ENCODE results near the gene CYTH3.
A peak's percentile ranks its signal among the peaks of the same experiment; 100 is the strongest.
"Not testable (repeated sequence)": the region's sequence is repeated elsewhere in the genome, so short reads cannot be mapped to it uniquely, and the experiment has no call there.

CYTH3 gene

DNA sequence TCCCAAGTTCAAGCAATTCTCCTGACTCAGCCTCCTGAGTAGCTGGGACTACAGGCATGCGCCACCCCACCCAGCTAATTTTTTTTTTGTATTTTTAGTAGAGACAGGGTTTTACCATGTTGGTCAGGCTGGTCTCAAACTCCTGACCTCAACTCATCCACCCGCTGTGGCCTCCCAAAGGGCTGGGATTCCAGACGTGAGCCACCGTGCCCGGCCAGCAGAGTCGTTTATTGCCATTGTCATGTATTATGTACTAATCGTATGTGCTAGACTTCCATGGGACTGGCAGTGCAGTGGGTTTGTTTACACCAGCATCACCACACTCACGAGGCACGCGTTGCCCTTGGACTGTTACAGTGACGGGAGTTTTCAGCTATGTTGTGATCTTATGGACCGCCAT lies 120.9 kb downstream of the CYTH3 start:
- not testable (repeated sequence) for DNase-seq (ENCODE audit: low spot score)

- no peak for DNase-seq (ENCODE audit: low spot score)
These were observed 122.4 kb downstream of the CYTH3 start for GRCh38 chr7:6149996-6150395.

GRCh38 chr7:6148724-6149360 lies 123.6 kb downstream of the CYTH3 start:
- DNase-seq (ENCODE audit: low spot score), result peak; percentile 71

DNA sequence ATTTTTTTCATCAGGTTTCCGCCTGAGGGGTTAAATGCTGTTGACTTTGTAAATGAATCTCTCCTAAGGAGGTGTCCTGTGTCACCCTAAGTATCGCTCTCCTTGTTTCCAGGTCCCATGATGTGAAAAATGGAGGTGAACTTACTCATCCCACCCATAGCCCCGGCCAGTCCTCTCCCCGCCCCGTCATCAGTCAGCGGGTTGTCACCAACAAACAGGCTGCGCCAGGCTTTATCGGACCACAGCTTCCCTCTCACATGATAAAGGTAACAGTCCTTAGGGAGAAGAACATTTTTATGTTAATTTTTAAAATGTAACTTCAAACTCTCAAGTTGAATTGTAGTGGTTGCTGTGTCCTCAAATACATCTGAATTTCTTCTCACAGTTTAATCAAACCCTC lies 124.8 kb downstream of the CYTH3 start:
- DNase-seq (ENCODE audit: low spot score), result no peak

GRCh38 chr7:6146666-6147065 lies 125.8 kb downstream of the CYTH3 start:
- no peak for DNase-seq (ENCODE audit: low spot score)

GRCh38 chr7:6143997-6144396 lies 128.4 kb downstream of the CYTH3 start:
- DNase-seq (ENCODE audit: low spot score), result no peak

- DNase-seq (ENCODE audit: low spot score), result no peak
These were observed 129.5 kb downstream of the CYTH3 start for GRCh38 chr7:6142871-6143380.

DNA sequence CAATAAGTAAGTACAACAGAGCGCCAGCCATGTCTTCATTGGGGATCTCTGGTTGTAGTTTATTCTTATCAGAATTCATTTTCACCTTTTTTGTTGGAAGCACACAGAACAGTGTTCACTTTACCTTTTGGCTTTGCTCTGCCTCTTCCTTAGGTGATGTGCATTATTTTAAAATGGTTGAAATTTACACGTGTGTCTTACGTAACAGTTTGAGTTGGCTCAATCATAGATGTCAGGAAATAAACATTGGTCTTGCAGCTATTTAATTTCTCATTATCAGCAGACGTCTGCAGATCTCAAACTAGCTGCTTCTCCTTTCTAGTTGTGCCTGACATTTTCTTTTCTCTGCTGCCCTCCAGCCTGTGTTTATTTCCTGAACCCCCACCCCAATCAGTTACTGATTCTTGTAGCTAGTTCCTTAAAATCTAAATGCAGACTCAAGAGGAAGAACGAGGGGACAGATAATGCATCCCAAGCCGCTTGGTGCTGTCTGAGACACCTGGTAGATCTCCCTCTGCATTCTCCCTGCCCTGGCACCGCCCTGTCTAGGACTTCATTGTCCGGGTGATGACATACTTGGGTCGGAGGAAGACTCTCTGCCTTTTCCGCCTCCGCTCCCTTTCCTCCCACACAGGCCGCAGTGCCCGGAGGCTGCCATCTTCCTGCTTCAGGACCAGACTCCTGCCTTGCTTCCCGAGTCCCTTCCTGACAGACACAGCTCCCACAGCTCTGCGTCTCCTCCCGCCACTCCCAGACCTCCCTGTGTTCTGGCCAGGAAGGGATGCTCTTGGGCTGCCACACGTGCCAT lies 133.0 kb downstream of the CYTH3 start:
- DNase-seq (ENCODE audit: low spot score), result no peak

DNA sequence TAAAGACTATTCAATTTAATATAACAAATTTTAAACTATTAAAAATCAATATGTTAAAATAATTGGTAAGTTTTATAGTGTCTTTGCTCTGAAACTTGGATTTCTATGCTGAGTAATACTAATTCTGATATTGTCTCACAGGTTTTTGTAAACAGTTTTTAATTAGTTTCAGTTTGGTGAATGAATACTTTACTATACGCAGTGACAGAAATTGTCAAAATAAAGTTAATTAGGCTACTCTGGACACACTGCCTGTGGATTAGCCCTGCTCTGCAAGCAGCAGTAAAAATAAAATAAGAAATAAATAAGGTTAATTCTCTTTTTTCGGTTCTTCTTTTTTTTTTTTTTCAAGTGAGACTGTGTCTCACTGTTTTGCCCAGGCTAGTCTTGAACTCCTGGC lies 135.9 kb downstream of the CYTH3 start:
- DNase-seq (ENCODE audit: low spot score), result no peak

- DNase-seq (ENCODE audit: low spot score), result no peak
These were observed 139.2 kb downstream of the CYTH3 start for GRCh38 chr7:6133249-6133648.

DNA sequence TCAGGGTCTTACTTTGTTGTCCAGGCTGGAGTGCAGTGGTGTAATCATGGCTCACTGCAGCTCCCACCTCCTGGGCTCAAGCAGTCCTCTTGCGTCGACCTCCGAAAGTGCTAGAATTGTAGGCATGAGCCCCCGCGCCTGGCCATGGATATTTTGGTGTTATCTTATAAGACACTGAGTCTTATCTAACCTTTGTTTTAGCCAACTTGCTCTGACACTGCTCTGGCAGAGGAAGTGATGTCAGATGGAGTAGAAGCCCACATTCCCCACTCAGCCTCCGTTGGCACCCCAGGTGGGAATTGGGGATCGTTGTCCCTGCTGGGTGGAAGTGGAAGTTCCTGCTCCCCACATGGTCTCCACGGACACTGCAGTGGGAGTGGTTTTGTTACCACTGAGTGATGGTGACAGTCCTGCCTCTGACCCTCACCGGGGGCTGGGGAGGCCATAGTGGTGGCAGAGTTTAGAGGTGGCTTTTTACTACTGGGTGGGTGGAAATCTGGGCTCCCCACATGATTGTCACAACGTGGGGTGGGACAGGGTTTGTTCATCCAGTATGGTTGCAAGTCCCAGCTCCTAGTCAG lies 142.3 kb downstream of the CYTH3 start:
- no peak for DNase-seq (ENCODE audit: low spot score)

GRCh38 chr7:6128205-6128604 lies 144.2 kb downstream of the CYTH3 start:
- DNase-seq (ENCODE audit: low spot score), result no peak

DNA sequence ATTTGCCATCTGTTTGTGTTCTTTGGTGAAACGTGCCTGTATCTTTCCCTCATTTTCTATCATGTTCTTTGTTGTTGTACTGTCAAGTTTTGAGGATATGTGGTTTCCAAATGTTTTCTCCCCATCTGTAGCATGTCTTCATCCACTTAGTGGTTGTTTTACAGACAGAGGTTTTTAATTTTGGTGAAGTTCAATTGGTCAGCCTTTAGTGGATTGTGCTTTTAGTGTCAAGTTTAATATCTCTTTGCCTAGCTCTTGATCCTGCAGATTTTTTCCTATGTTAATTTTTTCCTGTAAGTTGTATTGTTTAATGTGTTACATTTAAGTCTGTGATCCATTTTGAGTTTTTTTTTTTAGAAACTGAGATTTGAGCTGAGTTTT lies 145.3 kb downstream of the CYTH3 start:
- DNase-seq (ENCODE audit: low spot score), result no peak

DNA sequence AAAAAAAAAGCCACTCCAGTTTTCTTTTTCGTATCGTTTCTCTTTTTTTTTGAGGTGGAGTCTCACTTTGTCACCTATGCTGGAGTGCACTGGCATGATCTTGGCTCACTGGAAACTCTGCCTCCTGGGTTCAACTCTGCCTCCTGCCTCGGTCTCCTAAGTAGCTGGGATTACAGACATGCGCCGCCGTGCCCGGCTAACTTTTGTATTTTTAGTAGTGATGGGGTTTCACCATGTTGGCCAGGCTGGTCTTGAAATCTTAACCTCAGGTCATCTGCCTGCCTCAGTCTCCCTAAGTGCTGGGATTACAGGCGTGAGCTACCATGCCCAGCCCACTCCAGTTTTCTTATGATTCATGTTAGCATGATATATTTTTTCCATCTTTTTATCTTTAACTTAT lies 148.6 kb downstream of the CYTH3 start:
- no peak for DNase-seq (ENCODE audit: low spot score)

GRCh38 chr7:6121141-6121540 lies 151.3 kb downstream of the CYTH3 start:
- no peak for DNase-seq (ENCODE audit: low spot score)

DNA sequence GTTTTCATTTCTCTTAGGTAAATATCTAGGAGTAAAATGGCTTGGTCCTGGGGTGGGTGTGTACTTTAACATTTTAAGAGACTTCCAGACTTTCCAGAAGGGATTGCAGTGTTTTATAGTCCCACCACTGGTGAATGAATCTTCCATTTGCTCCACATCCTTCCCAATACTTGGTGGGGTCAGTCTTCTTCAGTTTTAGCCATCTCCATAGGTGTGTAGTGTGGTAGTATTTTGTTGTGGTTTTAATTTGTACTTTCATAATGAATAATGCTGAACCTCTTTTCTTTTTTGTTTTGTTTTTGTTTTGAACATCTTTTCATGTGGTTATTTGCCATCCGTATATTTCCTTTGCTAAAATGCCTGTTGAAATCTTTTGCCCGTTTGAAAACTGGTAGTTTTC lies 154.9 kb downstream of the CYTH3 start:
- no peak for DNase-seq (ENCODE audit: low spot score)

DNA sequence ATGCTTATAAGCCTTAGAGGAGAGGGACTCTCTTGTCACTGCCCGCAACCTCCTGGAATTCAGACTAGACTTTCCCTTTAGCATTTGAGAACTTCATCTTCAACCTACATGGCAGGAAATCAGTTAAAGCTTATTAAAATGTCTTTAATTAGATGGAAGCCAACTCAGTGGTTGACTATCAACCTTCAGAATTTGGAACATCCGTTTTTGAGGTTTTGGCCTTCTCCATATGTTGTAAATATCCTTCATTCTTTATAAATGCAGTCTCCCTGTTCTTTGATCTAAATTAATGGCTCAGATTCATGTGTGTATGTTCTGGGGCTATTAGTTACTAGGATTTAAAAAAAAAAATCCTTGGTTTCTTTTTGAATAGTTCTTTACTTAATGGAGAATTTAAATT lies 156.2 kb downstream of the CYTH3 start:
- no peak for DNase-seq (ENCODE audit: low spot score)

All from cerebellar cortex (tissue), 1 donor.